K562 (cell line): ENCODE measurements around the gene VEGFA. TPM values are rescaled to one million over a fixed set of nuclear protein-coding genes. Genes with fewer than 3 reads are reported as not detected.

Experiments used
- ASH1L ChIP-seq: fragments of 450-650 bp; IDR thresholded peaks from 2 replicates; pipeline ENCODE4 v1.6.1; 2018; ENCODE audit warnings: borderline replicate concordance, mild to moderate bottlenecking, low read depth; ENCODE audit not compliant: partially characterized antibody
- ATF6 ChIP-seq: sonication (generic); formaldehyde crosslinking; IDR thresholded peaks from 2 replicates; pipeline ENCODE4 v1.4.0; 2020; ENCODE audit warnings: mild to moderate bottlenecking, missing genetic modification reagents
- FOXJ3 ChIP-seq: sonication (generic); formaldehyde crosslinking; IDR thresholded peaks from 2 replicates; pipeline ENCODE4 v1.4.0; 2020; ENCODE audit warnings: mild to moderate bottlenecking, missing genetic modification reagents
- HMGN3 ChIP-seq: IDR thresholded peaks from 2 replicates; pipeline ENCODE4 v1.6.1; 2011; ENCODE audit warnings: borderline replicate concordance, low read depth, mild to moderate bottlenecking, mixed read lengths, low read length; ENCODE audit not compliant: insufficient read length; ENCODE audit errors: extremely low read depth
- HSF4 ChIP-seq: fragments of 250-450 bp; sonication (Bioruptor Pico); IDR thresholded peaks from 2 replicates; pipeline ENCODE4 v2.1.2; 2022; ENCODE audit warnings: mild to moderate bottlenecking, moderate library complexity, borderline replicate concordance
- MTA2 ChIP-seq: fragments of 450-650 bp; IDR thresholded peaks from 2 replicates; pipeline ENCODE4 v1.6.1; 2016; ENCODE audit warnings: low read depth
- SMARCE1 ChIP-seq: fragments of 450-650 bp; IDR thresholded peaks from 2 replicates; pipeline ENCODE4 v1.7.1; 2016; ENCODE audit warnings: mild to moderate bottlenecking
- ZNF232 ChIP-seq: sonication (generic); formaldehyde crosslinking; IDR thresholded peaks from 2 replicates; pipeline ENCODE4 v1.8.0; 2022; ENCODE audit warnings: mild to moderate bottlenecking, missing genetic modification reagents
- ZNF407 ChIP-seq: fragments of 450-650 bp; IDR thresholded peaks from 2 replicates; pipeline ENCODE4 v1.6.1; 2016; ENCODE audit warnings: low read depth
- ZNF592 ChIP-seq: fragments of 450-650 bp; IDR thresholded peaks from 2 replicates; pipeline ENCODE4 v1.6.1; 2017; ENCODE audit warnings: antibody characterized with exemption, mild to moderate bottlenecking
- polyA plus RNA-seq, 8 experiments: library from polyadenylated mRNA; depleted of rRNA in 4 of 8; stranded (reverse) in 5 of 8; unstranded in 3 of 8; fragments of >200 nt; fragmentation: Nextera tagmentation in 2 of 8; fragmentation: Illumina TruSeq in 1 of 8; extraction: Ambion mirVana in 2 of 8; extraction: Trizol in 1 of 8; gene quantifications; 2 replicates each; pipeline versions ENCODE4 v1.2.1 to v1.2.3, GENCODE V29; 2011 to 2014; ENCODE audit warnings: inconsistent platforms in 1 of 8, missing spikeins in 1 of 8
- total RNA-seq, 7 experiments: library from RNA; depleted of rRNA in 6 of 7; stranded (reverse); fragments of >200 nt in 6 of 7; fragmentation: Illumina TruSeq in 2 of 7; extraction: Trizol in 2 of 7; gene quantifications; 2 replicates each; pipeline versions ENCODE4 v1.2.1 to v1.2.3, GENCODE V29; 2011 to 2021; ENCODE audit warnings: low replicate concordance in 1 of 7

The VEGFA gene
- total and polyA plus RNA-seq, 9 of the 15 experiments (the other 6 are each of a cell fraction or from before 2014, with no cell fraction given), result 14.0 to 271 (median 124) TPM

- TF ChIP-seq MTA2 (peak; percentile 57), HMGN3 (peak; percentile 30), ZNF232 (no peak), ZNF407 (no peak), ASH1L (no peak), ATF6 (CRISPR knock-in tag) (no peak), ZNF592 (no peak), FOXJ3 (CRISPR knock-in tag) (no peak), HSF4 (CRISPR knock-in tag) (no peak), SMARCE1 (peak; percentile 60; the same call in 1 of the 2 replicates)
Measured at GRCh38 chr6:43807228-43808061, 37.4 kb downstream of the VEGFA start (continued).
